Right lobe of liver (tissue), 6 donors: ENCODE measurements around the gene ITLN1. TPM values are rescaled to one million over a fixed set of nuclear protein-coding genes. Genes with fewer than 3 reads are reported as not detected.
"Not testable (repeated sequence)": the region's sequence is repeated elsewhere in the genome, so short reads cannot be mapped to it uniquely, and the experiment has no call there.

Experiments
- ATAC-seq, 4 donors: fragments of 200-7000 bp; cut with Tn5 transposase; one replicate each; pipeline ENCODE4 v1.9.1; 2020; ENCODE audit warnings: mild to moderate bottlenecking in 4 of 4, moderate library complexity in 4 of 4
- DNase-seq, 3 donors: peaks; one replicate each; pipeline ENCODE4 v3.0.0-alpha.2; 2020
- H3K27ac ChIP-seq, 3 donors: fragments of 200-600 bp; one replicate each; pipeline ENCODE4 v1.8.0; 2022
- H3K27me3 ChIP-seq, 2 donors: fragments of 200-600 bp; one replicate each; pipeline ENCODE4 v1.8.0; 2022
- H3K36me3 ChIP-seq, 4 donors: fragments of 200-600 bp; sonication (generic) in 1 of 4; one replicate each; pipeline versions ENCODE4 v1.5.1 to v1.8.0; 2017 to 2022; ENCODE audit warnings: control low read depth in 1 of 4
- H3K4me1 ChIP-seq, 4 donors: fragments of 200-600 bp; sonication (generic) in 1 of 4; one replicate each; pipeline versions ENCODE4 v1.5.1 to v1.8.0; 2017 to 2022; ENCODE audit warnings: control low read depth in 1 of 4
- H3K4me3 ChIP-seq, 3 donors: fragments of 200-600 bp; one replicate each; pipeline ENCODE4 v1.8.0; 2022
- H3K9me3 ChIP-seq, 4 donors: fragments of 200-600 bp; sonication (generic) in 1 of 4; one replicate each; pipeline versions ENCODE4 v1.5.1 to v1.8.0; 2017 to 2022; ENCODE audit warnings: control low read depth in 1 of 4
- CTCF ChIP-seq, 4 donors: fragments of 200-600 bp in 3 of 4; fragments of 450-650 bp in 1 of 4; IDR thresholded peaks; one replicate each; pipeline versions ENCODE4 v1.5.1 to v1.8.0; 2016 to 2022; ENCODE audit warnings: antibody characterized with exemption in 4 of 4, mild to moderate bottlenecking in 2 of 4
- POLR2A ChIP-seq: fragments of 450-650 bp; IDR thresholded peaks from one replicate; pipeline ENCODE4 v1.6.1; 2017; ENCODE audit warnings: antibody characterized with exemption, mild to moderate bottlenecking
- WGBS: methylation state at CpG from one replicate; pipeline ENCODE4 v1.1.6; 2018; ENCODE audit warnings: low coverage, low lambda C conversion rate; ENCODE audit not compliant: insufficient coverage; ENCODE audit errors: missing lambda C conversion rate; 5-methylcytosine and 5-hydroxymethylcytosine counted together
- intact Hi-C, 2 donors: fragments of 100-400 bp; cut with DNase I; formaldehyde crosslinking; loops; one replicate each; pipeline versions ENCODE4 v1.11.2 to v1.14.1; 2022
- total RNA-seq, 6 experiments: library from RNA; depleted of rRNA in 2 of 6; stranded (reverse); fragments of >200 nt in 2 of 6; fragmentation: NEBNext Ultra II Directional in 3 of 6; extraction: Animal tissue kit (Norgen Biotek cat#: 25700) in 3 of 6; gene quantifications; one replicate each; pipeline versions ENCODE4 v1.1.0 to v1.2.4, GENCODE V29; 2016 to 2023
- donor health status: DM: no; HTN: yes; CAD: no.
- donor health status: DM: no; HTN: no; CAD: no.
- donor health status: DM: no; HTN: no; CAD: no.
- donor health status: DM: no; HTN: yes; CAD: no.
- donor health status: DM: no; HTN: yes; CAD: no.

The ITLN1 gene
- total RNA-seq, 6 experiments from 2014 or later, result 0.90 to 5.1 (median 2.4) TPM; not detected in 1

GRCh38 chr1:160876311-160876710 lies 8.7 kb downstream of the ITLN1 start:
- no peaks in the 10 kb centered on the region for H3K27me3 ChIP-seq
- no peaks in the 10 kb centered on the region for H3K36me3 ChIP-seq
- intact Hi-C loops, result no loop called here
- no peak overlapping the region for H3K4me3 ChIP-seq
- H3K4me1 ChIP-seq, result no peaks in the 10 kb centered on the region
- ATAC-seq (peak in 3 of 4 donors; percentile 25 to 60 (median 40)), DNase-seq (no peak)
- H3K27ac ChIP-seq, result no peak overlapping the region
- WGBS, result 60% methylated on average over 5 of the region's 5 CpGs
- TF ChIP-seq CTCF (IDR thresholded peaks at IDR 0.05) (no peak), POLR2A (no peak)
- H3K9me3 ChIP-seq, result no peaks in the 10 kb centered on the region

GRCh38 chr1:160875591-160875990 lies 9.4 kb downstream of the ITLN1 start:
- H3K4me3 ChIP-seq, H3K27me3 ChIP-seq, H3K9me3 ChIP-seq, H3K36me3 ChIP-seq, H3K4me1 ChIP-seq, ATAC-seq, DNase-seq, H3K27ac ChIP-seq, intact Hi-C loops: not testable (repeated sequence)
- WGBS, result 44% methylated on average over 3 of the region's 4 CpGs

GRCh38 chr1:160874935-160875334 lies 10.0 kb downstream of the ITLN1 start:
- H3K27me3 ChIP-seq, result no peaks in the 10 kb centered on the region
- no peaks in the 10 kb centered on the region for H3K9me3 ChIP-seq
- ATAC-seq (peak in 1 of 4 donors; percentile 30), DNase-seq (no peak)
- no peaks in the 10 kb centered on the region for H3K4me1 ChIP-seq
- TF ChIP-seq CTCF (IDR thresholded peaks at IDR 0.05) (no peak), POLR2A (no peak)
- H3K27ac ChIP-seq, result no peak overlapping the region
- H3K36me3 ChIP-seq, result no peaks in the 10 kb centered on the region
- intact Hi-C loops, result no loop called here
- 49% methylated on average over 3 of the region's 3 CpGs for WGBS
- H3K4me3 ChIP-seq, result no peak overlapping the region

- Histone ChIP-seq H3K4me3 (no peak overlapping the region), H3K27ac (no peak overlapping the region), H3K36me3 (no peaks in the 10 kb centered on the region), H3K27me3 (no peaks in the 10 kb centered on the region), H3K4me1 (peaks cover 0 to 16% (median 2%) of the 10 kb centered on the region in 4 donors), H3K9me3 (no peaks in the 10 kb centered on the region)
- no peak for TF ChIP-seq CTCF (IDR thresholded peaks at IDR 0.05)
- TF ChIP-seq POLR2A, result no peak
- 66% methylated on average over 3 of the region's 3 CpGs for WGBS
- ATAC-seq, result no peak
- intact Hi-C loops, result no loop called here
- no peak for DNase-seq
Measured at GRCh38 chr1:160868141-160868540, 16.8 kb downstream of the ITLN1 start.

GRCh38 chr1:160867651-160868050 lies 17.3 kb downstream of the ITLN1 start:
- intact Hi-C loops, H3K4me3 ChIP-seq, DNase-seq, H3K9me3 ChIP-seq, H3K27me3 ChIP-seq, H3K36me3 ChIP-seq, H3K27ac ChIP-seq, ATAC-seq: not testable (repeated sequence)
- peaks cover 0 to 16% (median 2%) of the 10 kb centered on the region in 4 donors for H3K4me1 ChIP-seq
- 45% methylated on average over 4 of the region's 4 CpGs for WGBS
